Measurements from ENCODE around the gene TNS1. TPM values are rescaled to one million over a fixed set of nuclear protein-coding genes. Genes with fewer than 3 reads are reported as not detected.

Gene TNS1
- total and polyA plus RNA-seq, 2 donors (not counting 1 experiment from before 2014, with no cell fraction given) = 0.10 to 0.86 TPM

- H3K79me2 ChIP-seq (ENCODE audit: control insufficient read depth, insufficient read depth, low read length) = no peaks in the 10 kb centered on the region
- H3K4me1 ChIP-seq (ENCODE audit: control insufficient read depth in 2 of 2, insufficient read depth in 2 of 2, low read length in 2 of 2) = no peaks in the 10 kb centered on the region
- intact Hi-C loops (cut with micrococcal nuclease) = no loop called here
- ATAC-seq (ENCODE audit: low read depth) = no peak
- no peak overlapping the region for H3K27ac ChIP-seq (ENCODE audit: low read length in 2 of 2)
- peaks cover 6% of the 10 kb centered on the region for H3K27me3 Mint-ChIP-seq
- H2AFZ ChIP-seq (ENCODE audit: insufficient read depth, low read depth, low read length, poor library complexity, severe bottlenecking) = no peak overlapping the region
- TF ChIP-seq, protein P1, sequence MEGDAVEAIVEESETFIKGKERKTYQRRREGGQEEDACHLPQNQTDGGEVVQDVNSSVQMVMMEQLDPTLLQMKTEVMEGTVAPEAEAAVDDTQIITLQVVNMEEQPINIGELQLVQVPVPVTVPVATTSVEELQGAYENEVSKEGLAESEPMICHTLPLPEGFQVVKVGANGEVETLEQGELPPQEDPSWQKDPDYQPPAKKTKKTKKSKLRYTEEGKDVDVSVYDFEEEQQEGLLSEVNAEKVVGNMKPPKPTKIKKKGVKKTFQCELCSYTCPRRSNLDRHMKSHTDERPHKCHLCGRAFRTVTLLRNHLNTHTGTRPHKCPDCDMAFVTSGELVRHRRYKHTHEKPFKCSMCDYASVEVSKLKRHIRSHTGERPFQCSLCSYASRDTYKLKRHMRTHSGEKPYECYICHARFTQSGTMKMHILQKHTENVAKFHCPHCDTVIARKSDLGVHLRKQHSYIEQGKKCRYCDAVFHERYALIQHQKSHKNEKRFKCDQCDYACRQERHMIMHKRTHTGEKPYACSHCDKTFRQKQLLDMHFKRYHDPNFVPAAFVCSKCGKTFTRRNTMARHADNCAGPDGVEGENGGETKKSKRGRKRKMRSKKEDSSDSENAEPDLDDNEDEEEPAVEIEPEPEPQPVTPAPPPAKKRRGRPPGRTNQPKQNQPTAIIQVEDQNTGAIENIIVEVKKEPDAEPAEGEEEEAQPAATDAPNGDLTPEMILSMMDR (IDR thresholded peaks at IDR 0.05) = no peak
- no peak for TF ChIP-seq EZH2 (IDR thresholded peaks at IDR 0.05; ENCODE audit: borderline replicate concordance, insufficient read depth, low read depth, low read length, poor library complexity, severe bottlenecking)
- WGBS (ENCODE audit: insufficient coverage) = 100% methylated on average over 2 of the region's 2 CpGs
- no peaks in the 10 kb centered on the region for H3K9me3 Mint-ChIP-seq (ENCODE audit: insufficient read depth)
- H3K36me3 ChIP-seq (replicated peaks in 1 of 2; ENCODE audit: control extremely low read depth in 1 of 2, control insufficient read depth in 1 of 2, extremely low read depth in 1 of 2, insufficient read depth in 2 of 2, low read length in 1 of 2) = no peaks in the 10 kb centered on the region
- H3K4me1 Mint-ChIP-seq = no peaks in the 10 kb centered on the region
- peaks cover 0 to 6% (median 2%) of the 10 kb centered on the region in 4 experiments for H3K27me3 ChIP-seq (replicated peaks in 1 of 4; ENCODE audit: control extremely low read depth in 1 of 4, control insufficient read depth in 3 of 4, insufficient read depth in 4 of 4, low read length in 3 of 4)
- H3K9me3 ChIP-seq (ENCODE audit: control extremely low read depth in 1 of 3, control insufficient read depth in 2 of 3, insufficient read depth in 1 of 3, low read length in 2 of 3) = peaks cover 0 to 11% (median 10%) of the 10 kb centered on the region in 3 donors
- POLR2A ChIA-PET = no interaction called here
- H3K9ac ChIP-seq (ENCODE audit: low read length) = no peak overlapping the region
- CTCF ChIA-PET = interaction anchor here (0.6 kb wide), 1 partner anchor 53 kb away, joined by 3 read pairs; no protein-coding TSS in a partner anchor
- no peak overlapping the region for H3K4me3 ChIP-seq (ENCODE audit: control extremely low read depth in 1 of 5, extremely low read depth in 1 of 5, insufficient read depth in 1 of 5, low read depth in 2 of 5, low read length in 4 of 5)
- H3K4me3 Mint-ChIP-seq = no peak overlapping the region
- no peak for DNase-seq
- no peak overlapping the region for H3K4me2 ChIP-seq (replicated peaks; ENCODE audit: low read depth, low read length, poor library complexity, severe bottlenecking)
- H3K27ac Mint-ChIP-seq = no peak overlapping the region
- H4K20me1 ChIP-seq (ENCODE audit: control insufficient read depth, insufficient read depth, low read length, poor library complexity, severe bottlenecking) = no peaks in the 10 kb centered on the region
These were observed 160.8 kb downstream of the TNS1 start for GRCh38 chr2:217842017-217842416.

DNA sequence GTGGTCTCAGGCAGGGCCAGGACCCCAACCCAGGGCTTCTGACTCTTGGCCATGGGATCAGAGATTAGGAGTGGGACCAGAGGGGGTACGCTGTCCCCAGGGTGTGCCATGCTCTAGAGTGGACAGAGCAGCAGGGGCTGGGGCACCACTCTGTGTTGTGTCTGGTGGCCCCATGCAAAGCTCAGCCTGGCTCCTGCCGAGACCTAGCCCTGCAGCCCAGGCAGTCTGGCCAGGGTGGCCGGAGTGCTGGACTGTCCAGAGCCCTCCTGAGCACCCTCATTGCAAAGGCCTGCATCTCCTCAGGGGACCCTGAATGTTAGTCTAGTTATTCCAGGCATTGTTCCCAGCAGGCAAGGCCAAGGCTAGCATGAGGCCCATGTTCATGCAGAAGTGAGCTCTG lies 162.3 kb downstream of the TNS1 start:
- Mint-ChIP-seq H3K27ac (no peak overlapping the region), H3K27me3 (peaks cover 6% of the 10 kb centered on the region), H3K4me3 (no peak overlapping the region), H3K9me3 (ENCODE audit: insufficient read depth) (no peaks in the 10 kb centered on the region), H3K4me1 (no peaks in the 10 kb centered on the region)
- ATAC-seq (ENCODE audit: low read depth) (no peak), DNase-seq (no peak)
- H3K4me3 ChIP-seq (ENCODE audit: control extremely low read depth in 1 of 5, extremely low read depth in 1 of 5, insufficient read depth in 1 of 5, low read depth in 2 of 5, low read length in 4 of 5) = no peak overlapping the region
- 86% methylated on average over 3 of the region's 3 CpGs for WGBS (ENCODE audit: insufficient coverage)
- H3K4me1 ChIP-seq (ENCODE audit: control insufficient read depth in 2 of 2, insufficient read depth in 2 of 2, low read length in 2 of 2) = no peaks in the 10 kb centered on the region
- H3K4me2 ChIP-seq (replicated peaks; ENCODE audit: low read depth, low read length, poor library complexity, severe bottlenecking) = no peak overlapping the region
- TF ChIP-seq, protein P1 (IDR thresholded peaks at IDR 0.05) = no peak
- no peak for TF ChIP-seq EZH2 (IDR thresholded peaks at IDR 0.05; ENCODE audit: borderline replicate concordance, insufficient read depth, low read depth, low read length, poor library complexity, severe bottlenecking)
- H3K27me3 ChIP-seq (replicated peaks in 1 of 4; ENCODE audit: control extremely low read depth in 1 of 4, control insufficient read depth in 3 of 4, insufficient read depth in 4 of 4, low read length in 3 of 4) = peaks cover 0 to 6% (median 2%) of the 10 kb centered on the region in 4 experiments
- no peak overlapping the region for H3K9ac ChIP-seq (ENCODE audit: low read length)
- peaks cover 0 to 11% (median 4%) of the 10 kb centered on the region in 3 donors for H3K9me3 ChIP-seq (ENCODE audit: control extremely low read depth in 1 of 3, control insufficient read depth in 2 of 3, insufficient read depth in 1 of 3, low read length in 2 of 3)
- ChIA-PET CTCF (no interaction called here), POLR2A (no interaction called here)
- H4K20me1 ChIP-seq (ENCODE audit: control insufficient read depth, insufficient read depth, low read length, poor library complexity, severe bottlenecking) = no peaks in the 10 kb centered on the region
- no peak overlapping the region for H3K27ac ChIP-seq (ENCODE audit: low read length in 2 of 2)
- H2AFZ ChIP-seq (ENCODE audit: insufficient read depth, low read depth, low read length, poor library complexity, severe bottlenecking) = no peak overlapping the region
- H3K36me3 ChIP-seq (replicated peaks in 1 of 2; ENCODE audit: control extremely low read depth in 1 of 2, control insufficient read depth in 1 of 2, extremely low read depth in 1 of 2, insufficient read depth in 2 of 2, low read length in 1 of 2) = no peaks in the 10 kb centered on the region
- H3K79me2 ChIP-seq (ENCODE audit: control insufficient read depth, insufficient read depth, low read length) = no peaks in the 10 kb centered on the region
- intact Hi-C loops (cut with micrococcal nuclease) = no loop called here

Data from B cell (primary cell).